ENCODE measurements around the gene KLKB1.

The KLKB1 gene

DNA sequence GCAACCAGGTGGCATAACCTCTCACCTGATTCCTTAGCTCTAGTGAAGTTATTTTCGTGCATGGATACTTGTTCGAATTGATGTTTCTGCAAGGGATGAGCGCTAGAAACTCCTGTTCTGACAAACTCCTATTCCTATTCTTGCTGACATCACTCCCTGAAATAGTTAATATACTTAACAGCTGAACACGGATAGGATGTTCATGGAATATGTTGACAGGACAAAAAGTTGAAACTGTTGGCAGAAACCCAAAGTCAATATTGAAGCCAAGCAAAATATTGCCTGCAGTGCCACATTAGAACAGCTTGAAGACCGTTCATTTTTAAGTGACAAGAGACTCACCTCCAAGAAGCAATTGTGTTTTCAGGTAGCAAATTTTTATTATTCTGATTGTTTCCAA is at the start of gene KLKB1:
KLKB1 (plus strand) TSS at position 287 of the 400 bp plus-strand sequence. CDS start 689 bp downstream, outside the sequence.
- DNase-seq (ENCODE audit: low spot score): no peak

DNA sequence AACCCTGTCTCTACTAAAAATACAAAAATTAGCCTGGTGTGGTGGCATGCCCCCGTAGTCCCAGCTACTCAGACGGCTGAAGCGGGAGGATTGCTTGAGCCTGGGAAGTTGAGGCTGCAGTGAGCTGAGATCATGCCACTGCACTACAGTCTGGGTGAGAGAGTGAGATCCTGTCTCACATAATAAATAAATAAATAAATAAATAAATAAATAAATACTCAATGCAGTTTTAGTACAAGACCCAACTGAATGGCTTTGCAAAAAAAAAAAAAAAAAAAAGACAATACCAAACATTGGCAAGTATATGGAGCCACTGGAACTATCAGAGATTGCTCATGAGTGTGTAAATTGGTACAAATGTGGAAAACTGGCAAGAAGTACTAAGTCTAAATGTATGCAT is 39.2 kb upstream of the KLKB1 start:
- DNase-seq (ENCODE audit: low spot score): no peak

DNA sequence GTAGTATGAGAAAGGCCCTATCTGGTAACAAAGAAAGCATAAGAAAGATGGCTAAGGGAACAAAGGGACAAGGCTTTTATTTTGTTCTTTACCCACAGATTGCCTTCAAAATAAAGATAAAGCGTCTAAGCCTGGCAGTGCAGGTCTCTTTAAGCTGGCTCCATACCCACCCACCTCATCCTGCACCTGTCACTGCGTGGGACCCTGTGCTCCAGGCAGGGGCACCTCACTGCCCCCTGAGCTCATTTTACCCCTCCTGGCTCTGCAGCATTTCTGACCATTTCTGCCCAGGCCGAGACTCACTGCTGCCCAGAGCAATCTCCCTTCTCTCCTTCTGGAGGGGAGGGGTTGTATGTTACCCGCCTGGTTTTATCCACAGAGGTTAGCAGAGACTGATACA is 37.7 kb upstream of the KLKB1 start:
- DNase-seq (ENCODE audit: low spot score): no peak

DNA sequence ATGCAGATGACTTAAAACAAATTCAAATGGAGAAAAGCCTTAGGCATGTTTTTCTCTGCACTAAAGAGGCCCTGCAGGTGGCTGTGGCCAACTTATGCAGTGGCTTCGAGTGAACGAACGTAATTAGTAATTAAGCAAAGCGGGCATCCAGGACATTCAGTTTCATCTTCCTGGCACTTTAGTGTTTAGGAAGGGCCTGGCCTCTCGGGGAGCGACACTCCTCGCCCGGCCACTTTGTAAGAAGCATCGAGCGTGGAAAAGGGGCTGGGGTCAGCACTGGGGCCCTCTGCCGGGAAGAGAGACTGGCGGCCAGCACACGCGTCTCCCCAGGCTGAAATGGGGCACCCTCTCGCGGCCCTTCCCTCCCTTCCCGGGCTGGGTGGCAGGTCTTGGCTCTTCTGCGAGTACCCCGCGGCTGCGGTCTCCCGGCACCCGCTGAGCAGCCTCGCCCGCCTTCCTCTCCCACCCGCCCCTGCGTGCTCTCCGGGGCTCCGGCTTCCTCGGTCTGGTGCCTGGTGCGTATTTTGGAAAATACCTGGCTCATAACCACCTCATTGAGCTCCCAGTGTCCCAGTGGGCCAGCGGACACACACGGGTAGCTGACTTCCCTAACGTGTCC is 36.6 kb upstream of the KLKB1 start:
- peak; percentile 20 for DNase-seq (ENCODE audit: low spot score)

DNA sequence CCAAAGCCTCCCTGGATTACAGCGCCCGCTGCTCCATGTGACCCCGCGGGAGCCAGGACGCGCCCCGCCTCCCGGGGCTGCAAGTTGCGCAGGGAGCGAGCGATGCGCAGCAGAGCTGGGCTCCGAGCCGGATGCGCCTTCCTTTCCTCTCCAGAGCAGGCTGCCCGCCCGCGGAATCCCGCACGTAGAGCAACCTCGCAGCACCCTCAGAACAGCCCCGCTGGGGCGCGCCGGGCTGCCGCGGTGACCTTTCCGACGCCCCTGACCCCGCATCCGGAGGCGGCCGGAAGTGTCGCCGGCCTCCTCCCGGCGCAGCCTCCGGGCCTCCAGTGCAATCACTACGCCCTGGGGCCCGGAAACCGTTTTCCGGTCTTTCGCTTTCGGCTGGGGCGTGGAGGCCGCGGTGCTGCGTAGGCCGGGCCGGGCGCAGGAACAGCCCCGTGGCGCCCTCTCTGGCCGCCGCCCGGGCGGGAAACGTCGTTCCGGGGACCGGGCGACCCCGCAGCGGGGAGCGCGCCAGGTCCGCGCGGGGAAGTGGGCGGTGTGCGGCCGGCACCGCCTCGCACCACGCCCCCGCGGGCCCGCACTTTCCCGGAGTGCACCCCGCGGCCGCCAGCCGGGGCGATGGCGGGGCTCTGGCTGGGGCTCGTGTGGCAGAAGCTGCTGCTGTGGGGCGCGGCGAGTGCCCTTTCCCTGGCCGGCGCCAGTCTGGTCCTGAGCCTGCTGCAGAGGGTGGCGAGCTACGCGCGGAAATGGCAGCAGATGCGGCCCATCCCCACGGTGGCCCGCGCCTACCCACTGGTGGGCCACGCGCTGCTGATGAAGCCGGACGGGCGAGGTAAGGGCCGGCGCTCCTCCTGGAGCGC is 35.9 kb upstream of the KLKB1 start, which contains the start of gene CYP4V2:
CYP4V2 (plus strand) TSS at position 368 of the 866 bp plus-strand sequence; CDS start at position 625, 257 bp downstream.
- peak; percentile 68 for DNase-seq (ENCODE audit: low spot score)

DNA sequence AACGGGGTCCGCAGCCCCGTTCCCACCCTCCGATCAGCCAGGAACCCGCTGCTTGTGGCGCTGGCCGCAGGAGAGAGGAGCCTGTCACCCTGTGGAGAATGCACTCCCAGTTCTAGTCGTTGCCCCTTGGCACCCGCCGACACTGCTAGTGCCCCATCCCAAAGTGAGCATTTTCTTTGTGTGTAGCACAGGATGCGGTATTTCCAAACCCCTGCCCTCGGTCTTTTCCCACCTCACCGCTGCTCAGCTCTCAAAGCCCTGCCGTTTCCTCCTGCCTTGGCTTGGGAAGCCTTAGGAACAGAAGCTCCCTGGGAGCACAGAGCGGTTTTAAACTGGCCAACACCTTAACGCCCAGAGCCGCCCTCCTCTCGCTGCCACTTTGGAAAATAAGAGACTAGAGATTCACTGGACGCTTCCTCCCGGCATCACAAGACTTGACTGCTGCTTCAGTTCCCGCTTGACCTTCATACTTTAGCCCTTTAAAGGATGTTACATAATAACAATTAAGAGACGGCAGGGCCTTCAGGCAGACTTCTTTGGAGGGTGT is 35.2 kb upstream of the KLKB1 start:
- no peak for DNase-seq (ENCODE audit: low spot score)

DNA sequence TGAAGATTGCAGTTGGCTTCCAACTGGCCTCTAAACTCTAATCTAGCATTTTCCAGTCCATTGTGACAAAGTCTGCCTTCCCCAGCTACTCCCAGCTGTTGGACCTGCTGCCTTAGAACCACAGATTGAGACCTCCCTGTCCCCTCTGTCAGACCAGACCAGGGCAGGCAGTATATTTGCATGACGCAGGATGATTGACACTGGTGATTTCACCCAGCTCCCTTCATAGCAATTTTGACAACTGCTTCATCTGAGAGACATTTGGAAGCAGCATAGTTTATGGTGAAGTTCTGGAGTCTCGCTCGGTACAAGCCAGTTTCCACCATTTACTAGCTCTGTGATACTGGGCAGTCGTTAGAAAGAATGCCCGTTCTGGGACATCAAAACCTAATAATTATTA is 33.5 kb upstream of the KLKB1 start:
- DNase-seq (ENCODE audit: low spot score): no peak

DNA sequence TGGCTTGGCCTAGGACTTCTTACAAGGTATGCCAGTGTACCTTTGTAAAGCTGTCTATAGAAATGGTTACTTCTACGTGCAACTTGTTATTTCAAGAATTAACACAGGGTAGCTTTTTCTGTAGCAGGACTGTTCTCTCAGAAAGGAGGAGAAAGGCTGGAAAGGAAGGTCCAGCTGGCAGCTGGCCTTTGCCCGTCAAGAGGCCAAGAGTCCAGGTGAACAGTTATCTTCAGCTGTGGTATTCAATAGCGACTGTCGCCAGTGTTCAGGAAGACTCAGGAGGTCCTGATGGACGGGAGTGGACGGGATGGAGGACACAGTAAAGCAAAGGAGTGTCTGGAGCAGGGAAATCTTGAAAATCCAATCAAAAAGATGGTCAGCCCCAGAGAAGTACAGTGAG is 31.2 kb upstream of the KLKB1 start:
- DNase-seq (ENCODE audit: low spot score): no peak

DNA sequence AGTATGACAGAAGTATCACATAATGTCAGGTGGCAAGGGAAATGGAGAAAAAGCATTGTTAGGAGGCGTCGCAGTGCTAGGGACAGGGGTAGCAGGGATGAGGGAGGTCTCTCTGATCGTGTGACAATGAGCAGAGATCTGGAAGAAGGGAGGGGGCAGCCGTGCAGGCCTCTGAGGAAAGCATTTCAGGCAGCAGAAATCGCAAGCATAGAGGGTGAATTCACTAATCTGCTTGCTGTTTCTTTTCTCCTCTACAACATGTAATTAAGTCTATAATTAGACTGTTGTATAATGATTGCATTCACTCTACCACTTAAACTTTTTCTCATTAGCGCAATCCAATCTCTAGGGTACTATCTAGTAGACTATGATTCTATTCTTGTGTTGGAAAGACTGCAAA is 26.8 kb upstream of the KLKB1 start:
- DNase-seq (ENCODE audit: low spot score): no peak

DNA sequence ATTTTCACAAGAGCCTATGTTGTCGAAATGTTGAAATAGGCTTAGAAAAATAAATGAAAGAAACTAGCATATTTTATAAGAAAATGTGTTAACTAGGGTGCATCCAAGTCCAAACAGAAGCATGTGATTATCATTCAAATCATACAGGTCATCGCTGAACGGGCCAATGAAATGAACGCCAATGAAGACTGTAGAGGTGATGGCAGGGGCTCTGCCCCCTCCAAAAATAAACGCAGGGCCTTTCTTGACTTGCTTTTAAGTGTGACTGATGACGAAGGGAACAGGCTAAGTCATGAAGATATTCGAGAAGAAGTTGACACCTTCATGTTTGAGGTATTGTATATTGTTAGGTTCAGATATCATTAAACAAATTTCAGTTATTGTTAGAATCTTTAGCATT is 26.3 kb upstream of the KLKB1 start:
- DNase-seq (ENCODE audit: low spot score): no peak

DNA sequence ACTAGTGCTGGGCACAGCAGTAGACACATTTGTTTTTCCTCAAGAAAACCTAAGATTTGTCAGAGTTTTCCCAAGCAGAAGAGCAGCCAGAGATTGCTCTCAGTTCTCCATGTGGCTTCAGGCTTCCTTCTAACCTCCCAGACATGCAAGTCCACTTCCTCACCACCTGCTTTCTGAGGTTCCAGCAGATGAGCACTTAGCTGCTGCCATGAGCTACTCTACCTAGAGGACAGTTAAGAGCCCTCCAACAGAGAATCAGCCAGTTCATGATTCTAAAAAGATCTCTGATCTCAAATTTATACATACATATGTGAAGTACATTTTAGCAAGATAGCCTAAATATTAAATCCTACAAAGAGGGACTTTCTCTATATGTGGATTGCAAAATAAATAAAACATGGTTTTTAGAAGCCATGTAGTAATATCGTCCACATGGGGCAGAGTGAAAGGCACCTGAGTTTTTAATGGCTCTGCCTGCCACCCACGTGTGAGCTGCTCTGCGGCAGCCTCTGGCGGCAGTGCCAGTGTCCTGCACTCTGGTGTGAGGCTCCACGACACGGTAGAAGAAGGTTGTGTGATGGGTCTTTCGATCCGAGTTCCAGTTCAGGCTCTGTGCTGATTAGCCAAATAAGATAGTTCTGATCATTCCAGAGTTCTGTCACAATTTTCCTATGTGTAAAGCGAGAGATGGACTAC is 25.6 kb upstream of the KLKB1 start:
- DNase-seq (ENCODE audit: low spot score): peak; percentile 50

DNA sequence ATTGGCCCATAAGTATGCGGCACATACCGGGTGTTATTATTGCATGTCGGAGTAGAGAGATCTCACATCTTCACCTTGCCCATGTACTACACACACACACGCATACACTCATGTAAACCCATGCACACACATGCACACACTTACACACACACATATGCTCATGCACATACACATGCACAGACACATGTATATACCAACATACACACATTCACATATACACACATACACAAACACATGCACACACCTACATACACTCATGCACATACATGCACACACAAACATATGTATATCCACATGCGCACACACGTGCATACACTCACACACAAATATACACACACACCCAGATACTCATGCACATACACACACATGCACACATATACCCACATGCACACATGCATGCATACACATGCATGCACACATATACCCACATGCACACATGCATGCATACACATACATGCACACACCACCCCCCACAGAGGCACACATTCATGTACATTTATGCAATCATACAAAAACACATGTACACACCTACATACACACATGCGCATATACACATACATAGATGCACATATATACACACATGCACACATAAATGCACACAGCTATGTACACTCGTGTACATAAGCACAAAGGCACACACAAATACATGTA is 24.7 kb upstream of the KLKB1 start:
- DNase-seq (ENCODE audit: low spot score): no peak

DNA sequence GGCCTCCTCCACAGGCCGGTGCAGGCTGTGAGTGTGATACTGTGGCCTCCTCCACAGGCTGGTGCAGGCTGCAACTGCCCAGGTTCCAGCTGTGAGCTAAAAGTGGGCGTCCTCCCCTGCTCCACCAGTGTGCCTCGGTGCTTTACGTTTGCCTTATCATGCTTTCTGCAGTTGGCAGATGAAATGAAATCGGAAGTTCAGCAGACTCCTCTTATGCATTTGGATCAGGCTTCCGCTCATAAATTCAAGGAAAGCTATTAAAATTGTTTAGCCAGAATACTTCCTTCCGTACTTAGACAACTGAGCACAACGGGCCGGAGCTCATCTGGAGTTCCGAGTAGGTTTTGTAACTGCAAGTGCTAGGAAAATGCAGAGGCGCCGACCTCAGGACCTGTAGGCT is 23.9 kb upstream of the KLKB1 start:
- peak; percentile 13 for DNase-seq (ENCODE audit: low spot score)

DNA sequence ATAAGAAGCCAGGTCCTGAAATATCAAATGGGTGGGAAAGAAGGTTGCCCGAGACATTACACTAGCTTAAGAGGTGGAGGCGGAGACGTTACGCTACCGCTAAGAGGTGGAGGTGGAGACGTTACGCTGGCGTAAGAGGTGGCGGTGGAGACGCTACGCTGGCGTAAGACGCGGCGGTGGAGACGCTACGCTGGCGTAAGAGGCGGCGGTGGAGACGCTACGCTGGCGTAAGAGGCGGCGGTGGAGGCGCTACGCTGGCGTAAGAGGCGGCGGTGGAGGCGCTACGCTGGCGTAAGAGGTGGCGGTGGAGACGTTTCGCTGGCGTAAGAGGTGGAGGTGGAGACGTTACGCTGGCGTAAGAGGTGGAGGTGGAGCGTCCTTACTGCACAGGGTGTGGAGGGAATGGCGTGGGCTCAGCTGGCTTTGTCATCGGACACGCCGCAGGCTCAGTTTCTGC is 23.2 kb upstream of the KLKB1 start:
- peak; percentile 65 for DNase-seq (ENCODE audit: low spot score)

DNA sequence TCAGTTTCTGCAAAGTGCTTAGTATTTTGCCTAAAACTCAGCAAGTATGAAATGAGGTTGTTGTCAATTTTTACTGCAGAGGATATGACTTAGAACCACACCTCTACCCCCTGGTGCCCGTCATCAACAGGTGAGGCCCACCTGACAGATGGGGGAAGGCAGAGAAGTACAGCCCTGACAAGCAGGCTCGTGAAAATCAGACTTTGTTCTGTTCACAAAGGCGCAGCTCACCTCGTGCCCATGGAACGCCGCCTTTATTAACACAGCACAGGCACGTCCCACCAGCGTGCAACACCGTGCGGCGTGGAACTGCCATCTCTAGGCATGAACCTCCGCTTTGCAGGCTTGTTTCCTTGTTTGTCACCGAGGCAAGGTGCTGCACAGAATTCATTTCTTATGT is 22.6 kb upstream of the KLKB1 start:
- no peak for DNase-seq (ENCODE audit: low spot score)

DNA sequence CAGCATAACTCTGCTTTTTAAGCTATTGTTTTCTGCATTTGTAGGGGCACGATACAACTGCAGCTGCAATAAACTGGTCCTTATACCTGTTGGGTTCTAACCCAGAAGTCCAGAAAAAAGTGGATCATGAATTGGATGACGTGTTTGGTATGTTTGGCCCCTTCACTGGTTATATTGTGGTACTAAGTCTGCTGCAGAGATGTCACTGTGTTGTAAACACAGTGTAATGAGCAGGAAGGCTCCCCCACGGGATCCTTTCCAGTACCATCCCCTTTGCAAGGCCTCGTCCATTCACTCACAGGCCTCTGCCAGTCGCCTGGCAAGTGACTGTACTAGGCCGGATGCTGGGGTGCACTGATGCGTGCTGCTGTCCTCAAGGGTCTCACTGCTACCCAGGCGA is 22.2 kb upstream of the KLKB1 start:
- DNase-seq (ENCODE audit: low spot score): no peak

DNA sequence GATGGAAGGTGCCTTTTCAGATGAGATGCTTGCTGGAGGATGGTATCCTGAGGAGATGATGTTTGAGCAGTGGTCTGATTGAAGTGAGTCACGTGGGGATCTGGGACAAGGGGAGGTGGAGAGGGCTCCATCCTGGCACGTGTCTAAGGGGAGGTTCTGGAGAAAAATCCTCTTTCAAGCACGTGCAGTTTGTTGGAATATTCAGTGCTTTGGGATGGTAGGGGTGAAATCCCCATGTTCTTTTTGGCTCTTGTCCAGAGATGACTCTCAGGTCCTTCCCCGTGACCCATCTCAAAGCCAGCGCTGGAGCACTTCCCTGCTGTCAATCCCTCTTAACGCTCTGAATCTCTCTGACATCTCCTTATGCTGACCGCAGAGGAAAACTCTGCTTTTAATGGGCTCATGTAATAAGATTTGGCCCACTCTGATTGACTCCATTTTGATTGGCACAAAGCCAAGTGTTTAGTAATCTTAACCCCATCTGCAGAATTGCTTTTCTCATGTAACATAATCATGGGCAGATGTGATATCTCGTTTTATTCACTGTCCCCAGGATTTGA is 10.8 kb upstream of the KLKB1 start:
- DNase-seq (ENCODE audit: low spot score): no peak

DNA sequence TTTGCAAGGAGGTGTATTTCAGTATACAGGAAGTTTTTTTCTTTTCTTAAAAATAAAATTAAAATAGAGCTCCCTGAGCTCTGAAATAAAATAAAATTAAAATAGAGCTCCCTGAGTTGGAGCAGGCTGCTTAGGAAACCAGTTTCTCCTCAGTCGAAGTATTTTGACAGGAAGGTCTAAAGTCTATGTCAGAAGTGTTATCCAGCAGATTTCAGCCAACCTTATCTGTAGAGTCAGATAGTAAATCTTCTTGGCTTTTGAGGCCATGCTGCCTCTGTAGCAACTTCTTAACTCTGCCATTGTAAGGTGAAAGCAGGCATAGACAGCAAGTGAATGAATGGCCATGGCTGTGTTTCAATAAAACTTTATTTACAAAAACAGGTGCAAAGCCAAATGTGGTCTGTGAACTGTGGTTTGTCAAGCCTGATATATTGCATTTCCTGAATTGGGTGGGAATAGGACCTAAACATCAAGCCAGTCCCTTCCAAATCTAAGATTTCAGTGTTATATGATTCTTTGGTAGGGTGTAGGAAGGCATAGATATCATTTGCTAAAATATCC is 9.5 kb upstream of the KLKB1 start:
- DNase-seq (ENCODE audit: low spot score): no peak

DNA sequence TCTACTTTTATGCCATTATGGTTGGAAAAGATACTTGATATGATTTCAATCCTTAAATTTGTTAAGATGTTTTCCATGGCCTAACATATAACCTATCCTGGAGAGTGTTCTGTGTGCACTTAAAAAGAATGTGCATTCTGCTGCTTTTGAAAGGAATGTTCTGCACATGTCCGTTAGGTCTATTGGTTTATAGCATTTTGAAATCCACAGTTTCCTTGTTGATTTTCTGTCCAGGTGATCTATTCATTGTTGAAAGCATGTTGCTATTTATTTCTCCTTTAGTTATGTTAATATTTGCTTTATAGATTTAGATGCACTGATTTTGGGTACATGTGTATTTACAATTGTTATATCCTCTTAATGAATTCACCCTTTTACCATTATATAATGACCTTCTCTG is 5.7 kb upstream of the KLKB1 start:
- DNase-seq (ENCODE audit: low spot score): no peak

DNA sequence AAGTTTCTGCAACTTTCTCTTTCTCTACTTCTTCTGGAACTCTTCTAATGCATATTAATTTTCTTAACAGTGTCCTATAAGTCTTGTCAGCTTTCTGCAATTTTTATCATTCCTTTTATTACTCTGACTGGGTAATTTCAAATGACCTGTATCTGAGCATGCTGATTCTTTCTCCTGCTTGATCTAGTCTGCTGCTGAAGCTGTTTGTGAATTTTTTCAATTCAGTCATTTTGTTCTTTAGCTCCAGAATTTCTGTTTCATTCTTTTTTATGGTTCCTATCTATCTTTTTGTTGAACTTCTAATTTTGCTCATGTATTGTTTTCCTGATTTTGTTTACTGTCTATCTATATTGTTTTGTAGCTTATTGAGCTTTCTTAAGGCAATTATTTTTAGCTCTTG is 1.5 kb upstream of the KLKB1 start:
- DNase-seq (ENCODE audit: low spot score): no peak

DNA sequence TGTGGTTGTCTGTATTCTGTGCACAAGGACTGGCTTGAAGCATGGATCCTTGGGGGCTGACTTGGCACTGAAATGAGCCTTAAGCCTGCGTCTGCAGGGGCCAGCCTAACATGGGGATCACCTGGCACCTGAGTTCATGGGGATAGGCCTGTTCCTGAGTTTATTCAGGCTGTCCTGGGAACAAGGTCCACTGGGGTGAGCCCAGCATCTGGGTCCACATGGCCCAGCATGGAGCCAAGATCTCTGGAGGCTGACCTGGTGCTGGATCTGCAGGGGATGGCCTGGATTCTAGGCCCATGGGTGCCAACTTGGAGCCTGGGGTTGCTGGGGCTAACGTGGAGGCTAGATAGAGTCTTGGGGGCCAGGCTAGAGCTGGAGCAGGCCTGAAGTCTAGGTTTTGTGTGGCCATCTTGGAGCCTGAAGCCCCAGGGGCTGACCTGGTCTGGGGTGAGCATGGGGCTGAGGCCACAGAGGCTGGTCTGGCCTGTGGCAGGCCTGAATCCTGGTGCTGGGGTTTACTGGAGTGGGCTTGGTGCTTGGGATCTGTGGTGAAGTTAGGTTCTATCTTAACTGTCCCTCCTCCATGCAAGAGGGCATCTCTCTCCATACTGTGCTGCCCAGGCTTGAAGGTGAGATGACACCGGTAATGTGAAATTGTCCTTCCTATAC is 652 bp upstream of the KLKB1 start:
- DNase-seq (ENCODE audit: low spot score): no peak

Measured in hematopoietic multipotent progenitor cell treated with erythropoietin and hydrocortisone succinate and interleukin-3 and kit ligand, for 15 days (in vitro differentiated cells).